Coronary artery (tissue), 2 donors: ENCODE results near the gene CCND2.

Experiments used
- DNase-seq: peaks from one replicate; pipeline ENCODE4 v3.0.0-alpha.2; 2017; ENCODE audit warnings: low spot score
- H3K27ac ChIP-seq, 2 donors: fragments of 200-600 bp; sonication (generic); one replicate each; pipeline ENCODE4 v1.5.1; 2016 to 2019
- H3K4me3 ChIP-seq: fragments of 200-600 bp; sonication (generic); 2 replicates; pipeline ENCODE4 v1.5.1; 2016; ENCODE audit warnings: mild to moderate bottlenecking, moderate library complexity
- CTCF ChIP-seq: fragments of 200-600 bp; sonication (generic); IDR thresholded peaks from one replicate; pipeline ENCODE4 v1.5.1; 2019; ENCODE audit warnings: antibody characterized with exemption

Gene CCND2

GRCh38 chr12:4301932-4302501, 28.5 kb downstream of the CCND2 start:
- DNase-seq, result no peak

GRCh38 chr12:4302881-4303280, 29.3 kb downstream of the CCND2 start:
- Histone ChIP-seq H3K4me3 (no peak overlapping the region), H3K27ac (no peak overlapping the region)

More at GRCh38 chr12:4301932-4302501, 28.5 kb downstream of the CCND2 start:
- Histone ChIP-seq H3K27ac (no peak overlapping the region), H3K4me3 (no peak overlapping the region)
- no peak for TF ChIP-seq CTCF

DNA sequence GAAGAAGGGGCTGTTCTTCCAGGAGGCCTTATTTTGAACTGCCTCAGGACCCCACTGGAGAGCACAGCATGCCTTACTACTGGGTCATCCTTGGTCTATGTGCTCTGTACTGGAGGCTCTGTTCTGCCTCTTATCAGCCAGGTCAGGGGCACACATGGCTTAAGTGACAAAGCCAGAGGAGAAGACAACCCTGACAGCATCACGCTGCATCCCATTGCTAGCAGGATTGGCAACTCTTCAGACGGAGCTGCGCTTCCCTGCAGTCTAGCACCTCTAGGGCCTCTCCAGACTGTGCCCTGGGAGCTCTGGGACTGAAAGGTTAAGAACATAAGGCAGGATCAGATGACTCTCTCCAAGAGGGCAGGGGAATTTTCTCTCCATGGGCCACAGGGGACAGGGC, 30.2 kb downstream of the CCND2 start:
- no peak overlapping the region for H3K4me3 ChIP-seq
- no peak for DNase-seq
- no peak overlapping the region for H3K27ac ChIP-seq
- TF ChIP-seq CTCF, result no peak

More at GRCh38 chr12:4302881-4303280, 29.3 kb downstream of the CCND2 start:
- no peak for TF ChIP-seq CTCF
- DNase-seq, result no peak

DNA sequence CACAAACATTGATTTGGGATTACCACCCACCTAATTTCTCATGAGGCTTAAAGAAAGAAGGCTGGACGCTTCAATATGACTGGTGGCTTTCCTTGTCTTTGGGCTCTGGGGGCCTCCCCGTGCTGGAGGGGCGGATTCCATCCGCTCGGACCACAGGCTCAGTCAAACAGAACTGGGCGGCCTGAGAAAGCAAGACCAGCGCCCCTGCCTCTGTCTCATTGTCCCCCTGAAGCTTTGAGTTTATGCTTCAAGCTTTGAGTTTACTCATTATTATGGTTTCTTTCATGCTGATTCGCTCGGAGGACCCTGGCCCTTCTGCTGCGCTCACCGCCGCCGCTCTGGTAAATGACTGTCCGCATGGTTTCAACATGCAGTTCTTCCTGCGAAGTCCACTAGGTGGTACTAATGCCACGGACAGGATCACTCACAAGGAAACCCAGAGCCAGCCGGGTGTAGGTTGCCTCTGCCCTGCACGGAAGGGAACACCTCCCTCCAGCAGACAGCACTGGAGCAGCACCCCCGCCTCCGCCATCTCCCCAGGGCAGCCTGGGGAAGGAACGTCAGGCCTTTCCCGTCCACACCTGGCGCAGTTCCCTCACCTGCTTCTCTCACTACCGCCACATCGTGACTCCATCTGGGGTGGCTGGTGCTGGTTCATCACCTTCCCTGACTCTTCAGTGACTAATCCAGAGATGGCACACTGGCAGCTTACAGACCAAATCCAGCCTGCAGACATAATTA, 34.2 kb downstream of the CCND2 start:
- DNase-seq, result no peak
- Histone ChIP-seq H3K4me3 (peak overlapping the region; percentile 37), H3K27ac (no peak overlapping the region)
- TF ChIP-seq CTCF, result peak; percentile 86

DNA sequence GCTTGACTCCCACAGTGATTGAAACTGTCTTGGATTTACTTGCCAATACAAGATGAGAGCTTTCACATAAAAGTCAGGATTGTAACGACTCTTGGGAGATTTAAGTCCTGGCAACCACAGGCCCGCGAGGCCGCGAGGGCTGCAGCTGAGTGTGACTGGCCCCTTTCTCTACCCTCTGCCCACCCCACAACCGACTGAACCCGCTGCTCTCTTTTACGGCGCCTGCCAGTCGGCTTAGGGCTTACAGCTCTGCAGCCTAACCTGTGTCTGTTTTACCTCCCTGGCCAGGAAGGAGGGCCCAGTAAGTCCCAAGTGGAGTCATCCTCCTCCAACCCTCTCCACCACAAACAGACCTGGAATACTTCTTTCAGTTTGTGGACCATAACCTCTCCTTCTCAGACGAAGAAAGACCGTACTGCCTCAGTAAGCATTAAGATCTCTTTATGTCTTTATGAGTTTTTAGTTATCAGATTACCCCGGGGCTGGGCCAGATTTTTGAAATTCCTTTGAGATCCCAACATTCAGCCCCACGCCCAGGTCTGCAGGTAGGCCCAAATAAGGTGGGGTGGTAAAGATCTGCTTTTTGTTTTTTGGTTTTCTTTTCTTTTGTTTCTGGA, 34.9 kb downstream of the CCND2 start:
- DNase-seq, result no peak
- no peak for TF ChIP-seq CTCF
- Histone ChIP-seq H3K27ac (no peak overlapping the region), H3K4me3 (no peak overlapping the region)

DNA sequence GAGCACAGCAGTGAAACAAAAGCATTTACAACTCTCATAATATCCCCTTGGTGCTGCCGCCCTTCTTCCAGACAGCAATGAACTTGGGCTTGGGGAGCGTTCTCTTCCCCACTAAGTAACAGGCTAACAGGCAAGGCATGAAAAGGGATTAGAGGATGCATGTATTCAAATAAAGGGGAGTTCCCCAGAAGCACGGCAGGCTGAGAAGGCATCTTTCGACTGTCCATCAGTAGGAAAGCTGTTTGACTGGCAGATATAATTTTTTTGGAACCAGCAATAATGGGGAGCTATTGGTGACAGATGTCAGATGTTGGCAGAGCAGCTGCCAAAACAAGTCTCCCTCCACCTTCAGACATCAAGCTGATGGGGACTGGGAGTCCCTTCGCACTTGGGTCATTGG, 38.2 kb downstream of the CCND2 start:
- Histone ChIP-seq H3K27ac (no peak overlapping the region), H3K4me3 (no peak overlapping the region)
- no peak for DNase-seq
- no peak for TF ChIP-seq CTCF
